Progenitor cell of endocrine pancreas (in vitro differentiated cells): ENCODE data around the gene RAB3IP. TPM values are rescaled to one million over a fixed set of nuclear protein-coding genes. Genes with fewer than 3 reads are reported as not detected.
"Not testable (repeated sequence)": the region's sequence is repeated elsewhere in the genome, so short reads cannot be mapped to it uniquely, and the experiment has no call there.

Source experiments
- DNase-seq: peaks from one replicate; pipeline ENCODE4 v3.0.0; 2021; ENCODE audit warnings: low spot score; ENCODE audit not compliant: unreplicated experiment
- H3K27ac Mint-ChIP-seq: 2 replicates; pipeline ENCODE4 v1.8.0; 2021; ENCODE audit warnings: mild to moderate bottlenecking, moderate library complexity, mixed read lengths
- H3K27me3 Mint-ChIP-seq: 2 replicates; pipeline ENCODE4 v1.8.0; 2021; ENCODE audit warnings: mixed read lengths
- H3K36me3 Mint-ChIP-seq: 2 replicates; pipeline ENCODE4 v1.8.0; 2022; ENCODE audit warnings: mixed read lengths; ENCODE audit not compliant: insufficient read depth
- H3K4me1 Mint-ChIP-seq: 2 replicates; pipeline ENCODE4 v1.8.0; 2021; ENCODE audit warnings: low read depth, mixed read lengths
- H3K4me3 Mint-ChIP-seq: 2 replicates; pipeline ENCODE4 v1.8.0; 2021; ENCODE audit warnings: low read depth, mild to moderate bottlenecking, moderate library complexity, mixed read lengths
- H3K9me3 Mint-ChIP-seq: 2 replicates; pipeline ENCODE4 v1.8.0; 2021; ENCODE audit warnings: low read depth, mixed read lengths
- total RNA-seq: library from RNA; stranded (reverse); gene quantifications from 2 replicates; pipeline ENCODE4 v1.2.1, GENCODE V29; 2021
- TF ChIP-seq, protein P1 (sequence below): fragments of 200-600 bp; sonication (generic); IDR thresholded peaks from one replicate; pipeline ENCODE4 v1.5.0; 2021; ENCODE audit warnings: antibody characterized with exemption, mild to moderate bottlenecking; ENCODE audit not compliant: unreplicated experiment

Gene RAB3IP
- total RNA-seq, 1 donor from 2014 or later = 85.6 TPM

DNA sequence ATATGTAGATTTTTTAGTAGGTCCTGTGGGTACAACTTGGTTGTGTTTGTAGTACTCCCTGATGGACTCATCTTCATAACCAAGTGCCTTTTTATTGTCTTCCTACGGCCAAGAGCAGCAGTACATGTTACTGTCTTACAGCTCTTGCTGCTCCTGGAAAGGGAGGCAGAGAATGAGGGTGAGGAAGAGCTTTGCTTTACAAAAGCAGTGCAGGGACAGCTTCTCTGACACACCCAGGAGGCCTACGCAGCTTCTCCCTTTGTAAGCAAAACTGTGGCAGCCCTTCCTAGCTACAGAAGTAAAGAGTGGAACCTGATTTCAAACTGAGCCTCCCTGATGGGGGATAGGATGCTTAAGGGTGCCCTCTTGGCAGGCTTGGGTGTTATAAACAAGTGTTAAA lies 104.9 kb downstream of the RAB3IP start:
- Mint-ChIP-seq H3K27ac (peak overlapping the region; percentile 15), H3K36me3 (no peaks in the 10 kb centered on the region), H3K27me3 (no peaks in the 10 kb centered on the region)

DNA sequence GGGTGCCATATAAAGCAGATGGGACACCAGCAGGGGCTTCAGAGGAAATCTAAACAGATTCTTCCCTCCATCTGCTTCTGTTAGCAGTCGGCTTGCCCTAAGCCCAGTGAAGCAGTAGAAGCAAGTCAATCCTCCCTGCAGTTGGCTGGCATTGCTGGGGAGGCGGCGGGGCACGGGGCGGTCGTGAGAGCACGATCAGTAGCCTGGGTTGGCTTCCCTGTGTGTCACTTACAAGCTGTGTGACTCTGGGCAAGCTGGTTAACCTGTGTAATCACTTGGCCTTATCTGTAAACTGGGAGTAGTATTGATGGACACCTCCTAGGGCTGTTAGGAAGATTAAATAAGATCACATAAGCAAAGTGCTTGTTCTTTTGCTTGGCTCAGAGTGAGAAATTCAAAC lies 105.8 kb downstream of the RAB3IP start:
- Mint-ChIP-seq H3K36me3 (no peaks in the 10 kb centered on the region), H3K27ac (no peak overlapping the region), H3K4me1 (peaks cover 5% of the 10 kb centered on the region), H3K27me3 (no peaks in the 10 kb centered on the region), H3K4me3 (no peak overlapping the region), H3K9me3 (no peaks in the 10 kb centered on the region)
- DNase-seq = no peak
- TF ChIP-seq, protein P1, sequence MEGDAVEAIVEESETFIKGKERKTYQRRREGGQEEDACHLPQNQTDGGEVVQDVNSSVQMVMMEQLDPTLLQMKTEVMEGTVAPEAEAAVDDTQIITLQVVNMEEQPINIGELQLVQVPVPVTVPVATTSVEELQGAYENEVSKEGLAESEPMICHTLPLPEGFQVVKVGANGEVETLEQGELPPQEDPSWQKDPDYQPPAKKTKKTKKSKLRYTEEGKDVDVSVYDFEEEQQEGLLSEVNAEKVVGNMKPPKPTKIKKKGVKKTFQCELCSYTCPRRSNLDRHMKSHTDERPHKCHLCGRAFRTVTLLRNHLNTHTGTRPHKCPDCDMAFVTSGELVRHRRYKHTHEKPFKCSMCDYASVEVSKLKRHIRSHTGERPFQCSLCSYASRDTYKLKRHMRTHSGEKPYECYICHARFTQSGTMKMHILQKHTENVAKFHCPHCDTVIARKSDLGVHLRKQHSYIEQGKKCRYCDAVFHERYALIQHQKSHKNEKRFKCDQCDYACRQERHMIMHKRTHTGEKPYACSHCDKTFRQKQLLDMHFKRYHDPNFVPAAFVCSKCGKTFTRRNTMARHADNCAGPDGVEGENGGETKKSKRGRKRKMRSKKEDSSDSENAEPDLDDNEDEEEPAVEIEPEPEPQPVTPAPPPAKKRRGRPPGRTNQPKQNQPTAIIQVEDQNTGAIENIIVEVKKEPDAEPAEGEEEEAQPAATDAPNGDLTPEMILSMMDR = no peak

More for the DNA sequence above, 104.9 kb downstream of the RAB3IP start:
- no peak for DNase-seq
- Mint-ChIP-seq H3K9me3 (no peaks in the 10 kb centered on the region), H3K4me1 (peaks cover 5% of the 10 kb centered on the region), H3K4me3 (no peak overlapping the region)
- TF ChIP-seq, protein P1 = no peak

DNA sequence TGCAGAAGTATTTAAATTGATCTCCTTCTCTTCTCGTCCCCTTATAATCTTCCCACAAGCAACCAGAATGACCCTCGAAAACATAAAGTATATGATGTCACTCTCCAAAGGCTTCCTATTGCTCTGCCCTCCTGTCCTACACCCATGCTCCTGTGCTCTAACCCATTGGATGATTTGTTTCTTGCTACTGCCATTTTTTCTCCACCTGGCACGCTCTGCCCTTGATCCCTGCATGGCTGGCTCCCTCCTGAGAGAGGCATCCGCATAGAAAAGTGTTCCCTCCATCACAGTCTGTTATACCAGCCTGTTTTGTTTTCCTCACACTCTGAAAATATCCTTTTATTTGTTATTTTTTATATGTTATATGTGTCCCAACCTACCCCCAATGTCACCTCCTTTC lies 106.2 kb downstream of the RAB3IP start:
- Mint-ChIP-seq H3K4me3 (no peak overlapping the region), H3K27me3 (no peaks in the 10 kb centered on the region), H3K4me1 (peaks cover 5% of the 10 kb centered on the region), H3K27ac (no peak overlapping the region), H3K9me3 (no peaks in the 10 kb centered on the region), H3K36me3 (no peaks in the 10 kb centered on the region)
- no peak for DNase-seq
- TF ChIP-seq, protein P1 = no peak

DNA sequence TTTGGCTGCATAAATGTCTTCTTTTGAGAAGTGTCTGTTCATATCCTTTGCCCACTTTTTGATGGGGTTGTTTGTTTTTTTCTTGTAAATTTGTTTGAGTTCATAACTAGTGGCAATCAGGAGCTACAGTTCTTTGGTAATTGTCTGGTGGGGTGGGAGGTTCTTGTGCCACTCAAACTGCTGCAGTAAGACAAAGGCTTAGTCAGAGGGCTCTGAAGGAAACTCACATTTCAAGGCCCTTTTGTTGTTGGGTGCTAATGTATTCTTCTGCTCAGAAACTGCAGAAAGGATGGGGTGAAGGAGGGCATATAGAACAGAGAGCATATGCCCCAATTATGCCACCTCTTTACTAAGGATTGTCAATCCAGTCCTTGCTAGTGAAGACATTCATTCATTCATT lies 108.3 kb downstream of the RAB3IP start:
- peaks cover 7% of the 10 kb centered on the region for H3K9me3 Mint-ChIP-seq
- no peak overlapping the region for H3K27ac Mint-ChIP-seq
- H3K36me3 Mint-ChIP-seq = no peaks in the 10 kb centered on the region
- no peak for DNase-seq
- TF ChIP-seq, protein P1 = no peak
- no peak overlapping the region for H3K4me3 Mint-ChIP-seq
- no peaks in the 10 kb centered on the region for H3K27me3 Mint-ChIP-seq
- H3K4me1 Mint-ChIP-seq = peaks cover 5% of the 10 kb centered on the region

DNA sequence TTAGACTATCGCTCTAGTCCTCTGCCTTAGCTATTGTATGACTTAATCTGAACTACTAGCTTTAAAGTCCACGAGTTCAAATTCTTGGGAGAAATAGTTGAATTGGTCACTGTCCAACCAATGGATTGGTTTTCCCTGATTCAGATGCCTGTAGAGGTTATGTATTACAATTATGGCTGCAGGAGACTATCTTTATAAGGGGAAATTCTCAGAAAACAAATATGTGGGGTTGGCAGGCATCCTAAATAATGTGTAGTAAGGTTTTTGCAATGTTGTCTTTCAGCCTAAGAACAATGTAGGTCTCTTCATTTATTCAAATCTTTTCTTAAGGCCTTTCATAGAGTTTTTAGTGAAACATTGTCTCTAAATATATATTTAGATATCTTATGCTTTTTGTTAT lies 113.3 kb downstream of the RAB3IP start:
- Mint-ChIP-seq H3K4me1 (no peaks in the 10 kb centered on the region), H3K27me3 (no peaks in the 10 kb centered on the region), H3K36me3 (peaks cover 6% of the 10 kb centered on the region), H3K9me3 (peaks cover 16% of the 10 kb centered on the region), H3K4me3 (no peak overlapping the region), H3K27ac (no peak overlapping the region)
- no peak for DNase-seq
- TF ChIP-seq, protein P1 = no peak

DNA sequence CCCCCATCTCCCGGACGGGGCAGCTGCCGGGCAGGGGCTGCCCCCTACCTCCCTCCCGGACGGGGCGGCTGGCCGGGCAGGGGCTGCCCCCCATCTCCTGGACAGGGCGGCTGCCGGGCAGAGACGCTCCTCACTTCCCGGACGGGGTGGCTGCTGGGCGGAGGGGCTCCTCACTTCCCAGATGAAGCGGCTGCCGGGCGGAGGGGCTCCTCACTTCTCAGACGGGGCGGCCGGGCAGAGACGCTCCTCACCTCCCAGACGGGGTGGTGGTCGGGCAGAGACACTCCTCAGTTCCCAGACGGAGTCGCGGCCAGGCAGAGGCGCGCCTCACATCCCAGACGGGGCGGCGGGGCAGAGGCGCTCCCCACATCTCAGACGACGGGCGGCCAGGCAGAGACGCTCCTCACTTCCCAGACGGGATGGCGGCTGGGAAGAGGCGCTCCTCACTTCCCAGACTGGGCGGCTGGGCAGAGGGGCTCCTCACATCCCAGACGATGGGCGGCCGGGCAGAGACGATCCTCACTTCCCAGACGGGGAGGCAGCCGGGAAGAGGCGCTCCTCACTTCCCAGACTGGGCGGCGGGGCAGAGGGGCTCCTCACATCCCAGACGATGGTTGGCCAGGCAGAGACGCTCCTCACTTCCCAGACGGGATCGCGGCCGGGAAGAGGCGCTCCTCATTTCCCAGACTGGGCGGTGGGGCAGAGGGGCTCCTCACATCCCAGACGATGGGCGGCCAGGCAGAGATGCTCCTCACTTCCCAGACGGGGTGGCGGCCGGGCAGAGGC lies 114.7 kb downstream of the RAB3IP start:
- not testable (repeated sequence) for DNase-seq

More for the DNA sequence above, 114.7 kb downstream of the RAB3IP start:
- not testable (repeated sequence) for H3K4me3 Mint-ChIP-seq, H3K27ac Mint-ChIP-seq, H3K36me3 Mint-ChIP-seq, H3K4me1 Mint-ChIP-seq, H3K27me3 Mint-ChIP-seq
- H3K9me3 Mint-ChIP-seq = peaks cover 25% of the 10 kb centered on the region
